ENCODE results near the gene KBTBD6. TPM values are rescaled to one million over a fixed set of nuclear protein-coding genes. Genes with fewer than 3 reads are reported as not detected.
"Not testable (repeated sequence)": the region's sequence is repeated elsewhere in the genome, so short reads cannot be mapped to it uniquely, and the experiment has no call there.

KBTBD6 gene, protein sequence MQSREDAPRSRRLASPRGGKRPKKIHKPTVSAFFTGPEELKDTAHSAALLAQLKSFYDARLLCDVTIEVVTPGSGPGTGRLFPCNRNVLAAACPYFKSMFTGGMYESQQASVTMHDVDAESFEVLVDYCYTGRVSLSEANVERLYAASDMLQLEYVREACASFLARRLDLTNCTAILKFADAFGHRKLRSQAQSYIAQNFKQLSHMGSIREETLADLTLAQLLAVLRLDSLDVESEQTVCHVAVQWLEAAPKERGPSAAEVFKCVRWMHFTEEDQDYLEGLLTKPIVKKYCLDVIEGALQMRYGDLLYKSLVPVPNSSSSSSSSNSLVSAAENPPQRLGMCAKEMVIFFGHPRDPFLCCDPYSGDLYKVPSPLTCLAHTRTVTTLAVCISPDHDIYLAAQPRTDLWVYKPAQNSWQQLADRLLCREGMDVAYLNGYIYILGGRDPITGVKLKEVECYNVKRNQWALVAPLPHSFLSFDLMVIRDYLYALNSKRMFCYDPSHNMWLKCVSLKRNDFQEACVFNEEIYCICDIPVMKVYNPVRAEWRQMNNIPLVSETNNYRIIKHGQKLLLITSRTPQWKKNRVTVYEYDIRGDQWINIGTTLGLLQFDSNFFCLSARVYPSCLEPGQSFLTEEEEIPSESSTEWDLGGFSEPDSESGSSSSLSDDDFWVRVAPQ
- 10 to 100 TPM in 1 of 2 experiments, 1 to 10 TPM in 1; 9.9 to 10.5 TPM for total RNA-seq
- 1 to 10 TPM; 4.2 to 4.9 TPM for polyA plus RNA-seq

DNA sequence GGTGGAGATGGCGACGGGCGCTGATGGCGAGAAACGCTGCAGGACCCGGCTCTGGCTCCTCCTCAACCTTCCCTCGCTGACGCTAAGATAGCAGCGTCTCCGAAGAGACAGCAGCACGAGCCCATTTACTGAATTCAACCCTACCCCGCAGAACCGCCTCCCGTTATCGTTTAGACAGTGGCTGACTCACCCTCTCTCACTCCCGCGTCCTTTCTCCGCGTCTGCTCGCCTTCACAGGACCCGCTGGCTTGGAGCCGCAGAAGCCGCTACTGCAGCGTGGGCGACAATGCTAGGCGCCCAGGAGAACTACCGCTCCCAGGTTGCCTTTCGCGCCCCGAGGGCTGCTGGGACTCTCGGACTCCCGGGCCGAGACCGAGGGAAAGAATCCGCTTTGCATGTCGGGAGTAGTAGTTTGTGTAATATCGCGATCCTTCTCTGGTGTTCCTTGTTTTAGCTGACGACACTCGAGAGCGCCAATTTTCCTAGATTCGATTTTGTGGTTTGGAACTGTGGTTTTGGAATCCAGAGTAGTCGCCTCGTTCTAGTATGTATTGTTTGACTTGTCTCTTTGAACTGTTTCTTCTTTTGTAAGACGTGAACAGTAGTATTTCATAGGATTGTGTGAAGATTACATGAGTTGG is at the start of gene KBTBD6:
KBTBD6 (minus strand) TSS at position 291 of the 641 bp plus-strand sequence. CDS start 291 bp downstream, outside the sequence.
- peak within 1 kb of the TSS; percentile 95 to 100 (median 99) for H3K4me3 Mint-ChIP-seq

DNA sequence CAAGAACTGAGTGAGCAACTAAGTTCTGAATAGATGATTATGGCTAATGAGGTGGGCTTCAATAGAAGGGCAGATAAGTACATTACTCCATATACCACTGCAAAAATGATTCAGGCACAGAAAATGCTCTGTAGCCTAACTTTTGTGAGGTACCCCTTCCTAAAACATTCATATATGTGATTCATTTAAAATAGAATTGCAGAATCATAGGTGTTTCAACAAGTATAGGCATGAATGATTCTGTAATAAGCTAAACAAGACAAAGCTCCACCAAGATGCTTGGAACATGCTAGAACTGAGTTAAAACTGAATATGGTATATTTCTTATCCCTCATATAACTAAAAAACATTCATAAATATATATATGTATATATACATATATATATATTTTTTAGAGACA is 49.6 kb upstream of the KBTBD6 start:
- POLR2A ChIA-PET (ENCODE audit: partially characterized antibody): no interaction called here
- intact Hi-C loops (cut with micrococcal nuclease): no loop called here

More for the DNA sequence above, at the start of gene KBTBD6:
- Histone ChIP-seq H3K36me3 (ENCODE audit: insufficient read depth, low read length) (no peaks in the 10 kb centered on the region), H3K4me3 (ENCODE audit: low read length in 2 of 2) (peak within 1 kb of the TSS; percentile 56), H3K27ac (ENCODE audit: low read depth, low read length) (peak within 1 kb of the TSS; percentile 63), H3K4me1 (ENCODE audit: insufficient read depth, low read length) (peaks cover 49% of the 10 kb centered on the region), H3K27me3 (ENCODE audit: insufficient read depth, low read length) (no peaks in the 10 kb centered on the region), H3K9me3 (ENCODE audit: control insufficient read depth in 1 of 2, low read length in 2 of 2) (no peaks in the 10 kb centered on the region)
- intact Hi-C loops (cut with micrococcal nuclease): loop anchor here (1.0 to 5.0 kb wide), 8 partner anchors 62 to 1140 kb away; partner anchors contain the start of genes AKAP11, KBTBD7, MTRF1 and NAA16
- H3K27me3 Mint-ChIP-seq: no peaks in the 10 kb centered on the region
- ChIA-PET CTCF (ENCODE audit: partially characterized antibody) (interaction anchor here (0.8 kb wide), 1 partner anchor 72 kb away, joined by 3 read pairs; no protein-coding TSS in a partner anchor), POLR2A (ENCODE audit: partially characterized antibody) (interaction anchor here (0.6 to 2.3 kb wide), 6 partner anchors 8 to 1139 kb away, joined by 3 to 11 read pairs (median 4); partner anchors contain the start of genes AKAP11, KBTBD7 and WBP4)
- peaks cover 39 to 55% (median 46%) of the 10 kb centered on the region in 4 donors for H3K4me1 Mint-ChIP-seq
- H3K27ac Mint-ChIP-seq: peak within 1 kb of the TSS; percentile 91 to 98 (median 98)
- peaks cover 13 to 14% of the 10 kb centered on the region in 2 donors for H3K36me3 Mint-ChIP-seq
- H3K9me3 Mint-ChIP-seq: no peaks in the 10 kb centered on the region
- DNase-seq: peak; percentile 89 to 95 (median 90)

DNA sequence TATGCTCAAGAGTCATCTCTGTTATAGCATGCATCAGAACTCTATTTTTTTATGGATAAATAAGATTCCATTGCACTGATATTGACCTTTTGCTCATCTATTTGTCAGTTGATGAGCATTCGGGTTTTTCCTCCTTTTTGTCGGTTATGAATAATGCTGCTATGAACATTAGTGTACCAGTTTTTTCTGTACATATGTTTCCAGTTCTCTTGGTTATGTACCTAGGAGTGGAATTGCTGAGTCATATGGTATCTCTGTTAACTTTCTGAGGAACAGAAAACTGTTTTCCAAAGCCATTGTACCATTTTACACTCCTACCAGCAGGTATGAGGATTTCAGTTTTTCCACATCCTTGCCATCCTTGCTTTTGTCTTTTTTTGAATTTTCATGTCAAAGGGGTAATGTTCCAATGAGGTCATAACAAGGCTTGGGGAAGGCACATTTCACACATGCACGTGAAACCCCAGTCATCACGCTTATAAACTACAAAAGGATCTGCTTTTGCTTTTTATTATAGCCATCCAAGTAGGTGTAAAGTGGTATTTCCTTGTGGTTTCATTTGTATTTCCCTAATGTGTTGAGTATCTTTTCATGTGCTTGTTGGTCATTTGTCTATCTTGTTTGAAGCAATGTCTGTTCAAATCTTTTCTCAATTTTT is 47.1 kb upstream of the KBTBD6 start:
- peaks cover 0 to 1% of the 10 kb centered on the region in 2 donors for H3K27me3 Mint-ChIP-seq
- H3K27ac ChIP-seq (ENCODE audit: low read depth, low read length): no peak overlapping the region
- no peaks in the 10 kb centered on the region for H3K36me3 ChIP-seq (ENCODE audit: insufficient read depth, low read length)
- no peaks in the 10 kb centered on the region for H3K27me3 ChIP-seq (ENCODE audit: insufficient read depth, low read length)
- ChIA-PET POLR2A (ENCODE audit: partially characterized antibody) (no interaction called here), CTCF (ENCODE audit: partially characterized antibody) (interaction anchor here (0.7 kb wide), 1 partner anchor 89 kb away, joined by 3 read pairs; no protein-coding TSS in a partner anchor)
- no peaks in the 10 kb centered on the region for H3K4me1 ChIP-seq (ENCODE audit: insufficient read depth, low read length)
- H3K4me3 Mint-ChIP-seq: no peak overlapping the region
- peaks cover 0 to 22% (median 18%) of the 10 kb centered on the region in 8 donors for H3K9me3 Mint-ChIP-seq
- intact Hi-C loops (cut with micrococcal nuclease): no loop called here
- no peak overlapping the region for H3K4me3 ChIP-seq (ENCODE audit: low read length in 2 of 2)
- H3K4me1 Mint-ChIP-seq: no peaks in the 10 kb centered on the region
- H3K9me3 ChIP-seq (ENCODE audit: control insufficient read depth in 1 of 2, low read length in 2 of 2): peaks cover 0 to 2% of the 10 kb centered on the region in 2 donors
- no peak overlapping the region for H3K27ac Mint-ChIP-seq
- peaks cover 7 to 19% of the 10 kb centered on the region in 2 donors for H3K36me3 Mint-ChIP-seq
- no peak for DNase-seq

More for the DNA sequence above, 49.6 kb upstream of the KBTBD6 start:
- H3K27ac Mint-ChIP-seq: no peak overlapping the region
- H3K4me1 Mint-ChIP-seq: no peaks in the 10 kb centered on the region
- no peak overlapping the region for H3K4me3 Mint-ChIP-seq
- peaks cover 0 to 4% (median 0%) of the 10 kb centered on the region in 8 donors for H3K9me3 Mint-ChIP-seq
- H3K27ac ChIP-seq (ENCODE audit: low read depth, low read length): no peak overlapping the region
- H3K9me3 ChIP-seq (ENCODE audit: control insufficient read depth in 1 of 2, low read length in 2 of 2): no peaks in the 10 kb centered on the region
- no peaks in the 10 kb centered on the region for H3K27me3 ChIP-seq (ENCODE audit: insufficient read depth, low read length)
- no peak for DNase-seq
- H3K36me3 Mint-ChIP-seq: peaks cover 0 to 6% of the 10 kb centered on the region in 2 donors
- CTCF ChIA-PET (ENCODE audit: partially characterized antibody): no interaction called here
- H3K27me3 Mint-ChIP-seq: peaks cover 0 to 1% of the 10 kb centered on the region in 2 donors
- no peaks in the 10 kb centered on the region for H3K4me1 ChIP-seq (ENCODE audit: insufficient read depth, low read length)
- H3K4me3 ChIP-seq (ENCODE audit: low read length in 2 of 2): no peak overlapping the region
- H3K36me3 ChIP-seq (ENCODE audit: insufficient read depth, low read length): no peaks in the 10 kb centered on the region

DNA sequence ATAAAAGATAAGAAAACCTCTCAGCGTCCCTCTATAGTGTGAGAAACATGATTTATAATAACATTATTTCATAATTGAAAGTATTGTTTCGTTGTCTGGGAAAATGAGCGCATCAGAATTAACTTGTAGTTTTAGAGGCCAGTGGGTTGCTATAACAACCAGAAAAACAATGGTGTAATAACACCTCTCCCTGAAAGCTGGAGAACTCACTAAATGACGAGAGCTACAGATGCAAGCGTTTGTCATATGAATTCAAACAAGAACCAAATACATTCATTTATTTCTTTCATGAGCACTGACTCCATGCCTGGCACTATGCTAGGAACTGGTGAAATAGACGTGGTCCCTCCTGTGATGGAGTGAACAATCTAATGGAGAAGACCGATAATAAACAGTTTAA is 45.4 kb upstream of the KBTBD6 start:
- Mint-ChIP-seq H3K36me3 (peaks cover 8 to 22% of the 10 kb centered on the region in 2 donors), H3K4me3 (no peak overlapping the region), H3K4me1 (no peaks in the 10 kb centered on the region), H3K27me3 (peaks cover 0 to 1% of the 10 kb centered on the region in 2 donors), H3K9me3 (peaks cover 0 to 26% (median 23%) of the 10 kb centered on the region in 8 donors), H3K27ac (no peak overlapping the region)
- Histone ChIP-seq H3K4me1 (ENCODE audit: insufficient read depth, low read length) (no peaks in the 10 kb centered on the region), H3K27ac (ENCODE audit: low read depth, low read length) (no peak overlapping the region), H3K9me3 (ENCODE audit: control insufficient read depth in 1 of 2, low read length in 2 of 2) (peaks cover 0 to 6% of the 10 kb centered on the region in 2 donors), H3K36me3 (ENCODE audit: insufficient read depth, low read length) (no peaks in the 10 kb centered on the region), H3K4me3 (ENCODE audit: low read length in 2 of 2) (no peak overlapping the region), H3K27me3 (ENCODE audit: insufficient read depth, low read length) (no peaks in the 10 kb centered on the region)
- ChIA-PET CTCF (ENCODE audit: partially characterized antibody) (no interaction called here), POLR2A (ENCODE audit: partially characterized antibody) (no interaction called here)
- DNase-seq: no peak
- intact Hi-C loops (cut with micrococcal nuclease): no loop called here

DNA sequence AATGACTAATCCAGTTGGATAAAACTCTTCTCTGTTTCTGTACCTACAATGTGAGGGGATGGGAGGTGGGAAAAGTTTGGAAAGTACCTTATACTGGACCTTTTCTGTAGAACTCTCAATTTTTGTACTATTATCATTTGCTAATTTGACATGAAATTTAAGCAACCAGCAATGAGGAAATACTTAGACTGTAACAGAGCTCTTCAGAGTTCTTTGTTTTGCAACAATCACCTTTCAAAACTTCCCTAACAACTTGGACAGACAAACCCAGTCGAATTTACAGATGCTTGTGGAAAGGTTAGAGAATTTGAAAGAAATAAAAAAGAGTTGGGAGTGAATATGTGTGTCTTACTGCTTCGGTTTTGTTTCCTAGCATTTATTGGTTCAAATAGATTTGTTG is 45.0 kb upstream of the KBTBD6 start:
- Mint-ChIP-seq H3K4me1 (no peaks in the 10 kb centered on the region), H3K4me3 (no peak overlapping the region), H3K27ac (no peak overlapping the region), H3K9me3 (peaks cover 0 to 26% (median 23%) of the 10 kb centered on the region in 8 donors), H3K36me3 (peaks cover 8 to 26% of the 10 kb centered on the region in 2 donors), H3K27me3 (peaks cover 0 to 1% of the 10 kb centered on the region in 2 donors)
- no peak for DNase-seq
- intact Hi-C loops (cut with micrococcal nuclease): no loop called here
- Histone ChIP-seq H3K27me3 (ENCODE audit: insufficient read depth, low read length) (no peaks in the 10 kb centered on the region), H3K27ac (ENCODE audit: low read depth, low read length) (no peak overlapping the region), H3K4me1 (ENCODE audit: insufficient read depth, low read length) (no peaks in the 10 kb centered on the region), H3K36me3 (ENCODE audit: insufficient read depth, low read length) (no peaks in the 10 kb centered on the region), H3K9me3 (ENCODE audit: control insufficient read depth in 1 of 2, low read length in 2 of 2) (peaks cover 0 to 6% of the 10 kb centered on the region in 2 donors), H3K4me3 (ENCODE audit: low read length in 2 of 2) (no peak overlapping the region)
- ChIA-PET POLR2A (ENCODE audit: partially characterized antibody) (no interaction called here), CTCF (ENCODE audit: partially characterized antibody) (no interaction called here)

DNA sequence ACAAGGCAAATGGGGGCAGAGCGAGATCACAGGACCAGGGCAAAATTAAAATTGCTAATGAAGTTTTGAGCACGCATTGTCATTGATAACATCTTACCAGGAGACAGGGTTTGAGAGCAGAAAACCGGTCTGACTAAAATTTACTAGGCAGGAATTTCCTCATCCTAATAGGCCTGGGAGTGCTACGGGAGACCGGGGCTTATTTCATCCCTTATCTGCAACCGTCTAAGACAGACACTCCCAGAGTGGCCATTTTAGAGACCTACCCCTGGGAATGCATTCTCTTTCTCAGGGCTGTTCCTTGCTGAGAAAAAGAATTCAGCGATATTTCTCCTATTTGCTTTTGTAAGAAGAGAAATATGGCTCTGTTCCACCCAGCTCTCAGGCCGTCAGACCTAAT is 43.0 kb upstream of the KBTBD6 start:
- H3K4me1 Mint-ChIP-seq; H3K27me3 Mint-ChIP-seq; H3K4me3 ChIP-seq (ENCODE audit: low read length in 2 of 2); H3K27me3 ChIP-seq (ENCODE audit: insufficient read depth, low read length); DNase-seq; H3K9me3 ChIP-seq (ENCODE audit: control insufficient read depth in 1 of 2, low read length in 2 of 2); CTCF ChIA-PET (ENCODE audit: partially characterized antibody); H3K36me3 ChIP-seq (ENCODE audit: insufficient read depth, low read length); H3K4me1 ChIP-seq (ENCODE audit: insufficient read depth, low read length); H3K27ac ChIP-seq (ENCODE audit: low read depth, low read length); intact Hi-C loops (cut with micrococcal nuclease); H3K4me3 Mint-ChIP-seq; H3K27ac Mint-ChIP-seq: not testable (repeated sequence)
- peaks cover 8 to 27% of the 10 kb centered on the region in 2 donors for H3K36me3 Mint-ChIP-seq
- peaks cover 0 to 26% (median 23%) of the 10 kb centered on the region in 8 donors for H3K9me3 Mint-ChIP-seq
- POLR2A ChIA-PET (ENCODE audit: partially characterized antibody): interaction anchor here (1.2 kb wide), 1 partner anchor 43 kb away, joined by 3 read pairs; the partner anchor contains the start of gene KBTBD6
